Stimulated activated CD8-positive, alpha-beta memory T cell treated with anti-CD3 and anti-CD28 coated beads, Interleukin-4, amount 100 ng/mL, for 48 hours (primary cell): ENCODE data around the gene MSL3B.

Experiments used
- DNase-seq: peaks from one replicate; pipeline ENCODE4 v3.0.0-alpha.2; 2020

MSL3B gene

DNA sequence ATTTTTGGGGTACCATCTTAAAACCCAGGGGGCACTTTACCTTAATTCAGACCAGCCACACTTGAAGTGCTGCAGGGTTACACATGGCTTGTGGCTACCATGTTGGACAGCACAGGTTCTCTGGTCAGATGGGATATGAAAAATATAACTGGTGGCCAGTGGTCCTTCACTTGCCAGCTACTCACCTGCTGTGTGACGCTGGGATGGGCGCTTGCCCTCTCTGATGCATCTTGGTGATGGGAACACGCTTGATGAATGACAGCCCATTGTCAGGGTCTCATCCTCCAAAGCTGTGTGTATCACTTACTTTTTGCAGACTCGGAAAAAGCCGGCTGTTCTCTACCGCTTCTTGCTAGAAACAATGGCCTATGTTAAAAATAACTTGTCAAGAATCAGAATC is 36.3 kb downstream of the MSL3B start:
- peak; percentile 22 for DNase-seq

GRCh38 chr2:233831011-233831721 is 37.0 kb downstream of the MSL3B start:
- peak; percentile 20 for DNase-seq

GRCh38 chr2:233830111-233830802 is 37.9 kb downstream of the MSL3B start:
- peak; percentile 17 for DNase-seq

- DNase-seq = no peak
These were observed 38.7 kb downstream of the MSL3B start for GRCh38 chr2:233829193-233830110.

GRCh38 chr2:233828546-233829192 is 39.5 kb downstream of the MSL3B start:
- peak; percentile 7 for DNase-seq

GRCh38 chr2:233824373-233824772 is 43.8 kb downstream of the MSL3B start:
- DNase-seq = no peak

GRCh38 chr2:233823731-233824121 is 44.5 kb downstream of the MSL3B start:
- DNase-seq = no peak

DNA sequence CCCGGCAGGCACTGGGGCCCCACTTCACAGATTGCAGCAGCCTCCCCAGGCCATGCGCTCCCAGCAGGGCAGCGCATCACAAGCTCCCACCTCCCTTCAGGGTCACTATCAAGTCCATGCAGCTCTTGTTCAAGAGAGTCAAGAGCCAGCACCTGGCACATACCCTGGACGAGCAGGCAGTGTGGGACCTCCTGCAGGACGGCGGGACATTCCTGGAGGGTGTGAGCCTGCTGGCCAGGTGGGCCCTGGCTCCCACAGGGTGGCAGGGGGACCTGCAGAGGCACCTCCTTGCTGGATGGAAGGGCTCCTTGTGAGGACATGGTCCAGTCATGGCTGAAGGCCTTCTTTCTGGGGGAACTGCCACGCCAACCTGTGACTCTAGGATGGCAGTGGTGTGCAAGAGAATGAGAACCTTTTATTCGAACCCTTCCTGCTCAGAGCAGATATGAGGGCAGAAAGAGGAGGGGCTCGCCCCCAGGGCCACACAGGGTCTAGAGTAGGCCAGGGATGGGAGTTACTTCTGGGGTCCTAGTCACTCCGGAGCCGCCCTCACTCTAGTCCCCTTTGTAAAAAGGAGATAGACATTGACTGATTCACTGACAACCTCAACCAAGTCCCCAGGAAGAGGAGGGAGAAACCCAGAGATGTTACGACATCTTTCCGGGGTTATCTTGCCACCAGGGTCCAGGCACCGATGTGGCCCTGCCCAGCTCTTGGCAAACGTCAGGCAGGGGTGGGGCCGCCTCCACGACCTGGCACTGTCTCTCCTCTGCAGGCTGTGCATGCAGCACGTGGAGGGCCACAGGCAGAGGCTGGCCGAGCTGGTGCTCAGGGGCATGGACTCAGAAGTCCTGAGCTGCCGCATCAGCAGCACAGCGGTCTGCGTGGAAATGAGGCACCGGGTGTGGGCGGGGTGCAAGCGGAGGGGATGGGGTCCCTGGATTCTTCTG is 45.1 kb downstream of the MSL3B start:
- DNase-seq = peak; percentile 16

- DNase-seq = peak; percentile 16
These were observed 46.0 kb downstream of the MSL3B start for GRCh38 chr2:233822101-233822771.

GRCh38 chr2:233821709-233822100 is 46.5 kb downstream of the MSL3B start:
- no peak for DNase-seq

GRCh38 chr2:233821196-233821595 is 47.0 kb downstream of the MSL3B start:
- peak; percentile 10 for DNase-seq

DNA sequence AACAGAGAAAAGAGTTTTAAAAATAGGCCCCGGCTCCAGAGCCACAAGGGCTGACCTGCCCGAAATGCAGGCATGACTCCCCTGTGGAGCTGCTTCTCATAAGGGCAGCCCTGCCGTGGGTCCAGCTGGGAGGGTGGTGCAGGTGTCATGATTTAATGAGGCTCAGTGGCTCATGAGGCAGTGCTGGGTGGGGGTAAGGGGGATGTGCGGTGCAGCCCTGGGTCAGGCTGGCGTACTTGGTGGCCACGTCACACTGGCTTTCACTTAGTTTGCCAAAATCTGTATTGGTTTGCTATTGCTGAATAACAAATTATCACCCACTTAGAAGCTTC is 47.4 kb downstream of the MSL3B start:
- DNase-seq = no peak

- peak; percentile 10 for DNase-seq
These were observed 48.1 kb downstream of the MSL3B start for GRCh38 chr2:233819884-233820773.

GRCh38 chr2:233818639-233819621 is 49.3 kb downstream of the MSL3B start:
- DNase-seq = peak; percentile 9

- peak; percentile 11 for DNase-seq
These were observed 50.1 kb downstream of the MSL3B start for GRCh38 chr2:233817995-233818638.

DNA sequence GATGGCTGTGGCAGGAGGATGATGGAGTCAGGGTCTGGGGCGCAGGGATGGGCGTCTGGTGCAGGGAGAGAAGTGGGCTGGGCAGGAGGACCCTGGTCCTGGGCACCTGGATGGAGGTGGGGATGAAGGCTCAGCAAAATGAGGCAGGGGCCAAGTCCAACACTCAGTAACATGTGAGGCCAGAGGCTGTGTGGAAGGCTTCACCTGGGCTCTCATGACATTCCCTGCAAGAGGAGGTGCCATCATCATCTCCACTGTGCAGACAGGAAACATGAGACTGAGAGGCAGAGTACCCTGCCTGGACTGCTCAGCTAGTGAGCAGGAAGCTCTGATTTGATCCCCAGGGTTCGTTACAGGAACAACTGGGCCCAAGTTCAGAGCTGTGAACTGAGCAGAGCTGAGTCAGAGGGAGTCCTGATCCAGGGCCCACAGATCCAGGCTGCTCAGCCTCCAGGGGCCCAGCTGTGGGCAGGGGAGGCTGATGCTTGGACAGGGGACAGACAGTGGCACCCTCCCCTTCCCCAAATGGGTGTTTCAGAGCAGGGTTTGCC is 50.8 kb downstream of the MSL3B start:
- peak; percentile 8 for DNase-seq

DNA sequence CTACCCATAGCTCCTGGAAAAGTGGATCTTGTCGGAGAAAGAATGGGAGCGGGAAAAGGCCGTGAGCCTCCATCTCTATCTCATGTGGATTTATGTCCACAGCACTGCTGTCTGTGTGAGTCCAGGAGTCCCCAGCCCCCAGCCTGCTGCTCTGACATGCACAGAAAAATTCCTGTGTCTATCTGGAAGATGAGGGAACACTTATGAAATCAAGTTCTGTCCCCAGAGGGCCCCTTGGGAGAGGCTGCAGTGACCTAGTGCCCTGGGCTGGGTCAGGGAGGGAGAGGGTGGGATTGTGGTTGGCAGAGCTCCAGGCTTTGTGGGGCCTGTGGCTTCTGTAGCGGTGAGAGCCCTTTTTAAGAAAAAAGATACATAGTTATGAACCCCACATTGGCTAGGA is 51.4 kb downstream of the MSL3B start:
- peak; percentile 16 for DNase-seq

DNA sequence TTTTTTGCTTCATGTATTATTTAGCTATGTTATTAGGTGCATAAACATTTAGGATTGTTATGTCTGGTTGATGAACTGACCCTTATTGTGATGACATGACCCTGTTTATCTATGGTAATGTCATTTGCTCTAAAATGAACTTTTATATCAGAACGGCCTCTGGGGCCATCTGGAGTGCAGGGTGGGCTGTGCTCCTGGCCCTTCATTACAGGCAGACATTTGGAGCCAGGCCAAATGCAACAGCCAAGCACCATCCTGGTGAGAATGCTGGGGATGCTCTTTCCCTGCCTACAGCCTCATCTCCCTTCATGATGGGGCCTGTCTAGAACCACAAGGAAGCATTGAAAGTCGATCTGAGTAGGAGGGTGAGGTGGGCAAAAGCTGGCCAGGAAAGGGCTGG is 51.9 kb downstream of the MSL3B start:
- no peak for DNase-seq
